Peyer's patch (tissue), 4 donors: ENCODE data around the gene PHTF1. TPM values are rescaled to one million over a fixed set of nuclear protein-coding genes. Genes with fewer than 3 reads are reported as not detected.
A peak's percentile ranks its signal among the peaks of the same experiment; 100 is the strongest.

Source experiments
- DNase-seq, 3 donors: peaks; one replicate each; pipeline ENCODE4 v3.0.0-alpha.2; 2017 to 2019
- H3K27ac ChIP-seq, 4 donors: fragments of 200-600 bp; sonication (generic); one replicate each; pipeline ENCODE4 v1.5.1; 2016 to 2019
- H3K27me3 ChIP-seq, 2 donors: fragments of 200-600 bp; sonication (generic); one replicate each; pipeline ENCODE4 v1.5.1; 2019
- H3K36me3 ChIP-seq, 3 donors: fragments of 200-600 bp; sonication (generic); one replicate each; pipeline ENCODE4 v1.5.1; 2016 to 2019
- H3K4me1 ChIP-seq, 4 donors: fragments of 200-600 bp; sonication (generic); one replicate each; pipeline ENCODE4 v1.5.1; 2016 to 2019
- H3K4me3 ChIP-seq, 4 donors: fragments of 200-600 bp; sonication (generic); 1 replicate in 3 of 4; 2 replicates in 1 of 4; pipeline ENCODE4 v1.5.1; 2016 to 2019; ENCODE audit warnings: mild to moderate bottlenecking in 1 of 4
- H3K9me3 ChIP-seq, 4 donors: fragments of 200-600 bp; sonication (generic); one replicate each; pipeline ENCODE4 v1.5.1; 2016 to 2019; ENCODE audit warnings: mild to moderate bottlenecking in 1 of 4
- CTCF ChIP-seq, 6 experiments: fragments of 450-650 bp in 4 of 6; fragments of 200-600 bp in 2 of 6; sonication (generic) in 1 of 6; IDR thresholded peaks; one replicate each; pipeline ENCODE4 v1.5.1; 2017 to 2019; ENCODE audit warnings: antibody characterized with exemption in 6 of 6, mild to moderate bottlenecking in 3 of 6, moderate library complexity in 1 of 6
- POLR2A ChIP-seq, 2 donors: fragments of 450-650 bp; IDR thresholded peaks; one replicate each; pipeline ENCODE4 v1.5.1; 2017; ENCODE audit warnings: antibody characterized with exemption in 2 of 2, mild to moderate bottlenecking in 2 of 2, moderate library complexity in 2 of 2
- total RNA-seq, 4 donors: library from RNA; depleted of rRNA; stranded (reverse); fragments of >200 nt; gene quantifications; one replicate each; pipeline ENCODE4 v1.1.0, GENCODE V29; 2016

The PHTF1 gene
- total RNA-seq, result 10 to 100 TPM in 3 of 4 donors, 1 to 10 TPM in 1; 4.9 to 19.0 (median 13.7) TPM

- peak; percentile 66 to 87 (median 78) for DNase-seq
- Histone ChIP-seq H3K9me3 (no peaks in the 10 kb centered on the region), H3K27me3 (no peaks in the 10 kb centered on the region), H3K4me1 (peaks cover 0 to 7% (median 0%) of the 10 kb centered on the region in 4 donors), H3K27ac (peak within 1 kb of the TSS; percentile 86 to 94 (median 88)), H3K36me3 (no peaks in the 10 kb centered on the region), H3K4me3 (peak within 1 kb of the TSS; percentile 74 to 95 (median 91))
- TF ChIP-seq POLR2A (IDR thresholded peaks at IDR 0.05) (peak; percentile 38 to 47), CTCF (IDR thresholded peaks at IDR 0.05) (no peak)
Observed at GRCh38 chr1:113759333-113760101, at the start of gene PHTF1. Gene PHTF1 (minus strand): TSS chr1:113759486. CDS start chr1:113758703, 783 bp downstream.

- Histone ChIP-seq H3K27ac (peak overlapping the region in 2 of 4 donors; percentile 58 to 96), H3K4me1 (peaks cover 0 to 33% (median 0%) of the 10 kb centered on the region in 4 donors)
- no peak for DNase-seq
Observed at GRCh38 chr1:113808450-113809195, 49.3 kb upstream of the PHTF1 start.

GRCh38 chr1:113805639-113806038 lies 46.4 kb upstream of the PHTF1 start:
- Histone ChIP-seq H3K27me3 (no peaks in the 10 kb centered on the region), H3K4me1 (peaks cover 0 to 44% (median 0%) of the 10 kb centered on the region in 4 donors), H3K27ac (no peak overlapping the region), H3K4me3 (no peak overlapping the region), H3K36me3 (no peaks in the 10 kb centered on the region), H3K9me3 (no peaks in the 10 kb centered on the region)
- DNase-seq, result no peak
- no peak for TF ChIP-seq POLR2A (IDR thresholded peaks at IDR 0.05)
- no peak for TF ChIP-seq CTCF (IDR thresholded peaks at IDR 0.05)

More at GRCh38 chr1:113808450-113809195, 49.3 kb upstream of the PHTF1 start:
- TF ChIP-seq POLR2A (IDR thresholded peaks at IDR 0.05), result no peak
- no peak for TF ChIP-seq CTCF (IDR thresholded peaks at IDR 0.05)
- no peaks in the 10 kb centered on the region for H3K9me3 ChIP-seq
- H3K36me3 ChIP-seq, result no peaks in the 10 kb centered on the region
- no peaks in the 10 kb centered on the region for H3K27me3 ChIP-seq
- H3K4me3 ChIP-seq, result peak overlapping the region in 1 of 4 donors; percentile 87

GRCh38 chr1:113805256-113805531 lies 45.9 kb upstream of the PHTF1 start:
- Histone ChIP-seq H3K4me3 (no peak overlapping the region), H3K27ac (peak overlapping the region in 1 of 4 donors; percentile 3), H3K4me1 (peaks cover 0 to 44% (median 0%) of the 10 kb centered on the region in 4 donors), H3K36me3 (no peaks in the 10 kb centered on the region), H3K9me3 (no peaks in the 10 kb centered on the region), H3K27me3 (no peaks in the 10 kb centered on the region)
- DNase-seq, result no peak
- TF ChIP-seq POLR2A (IDR thresholded peaks at IDR 0.05), result no peak
- no peak for TF ChIP-seq CTCF (IDR thresholded peaks at IDR 0.05)

- TF ChIP-seq CTCF (IDR thresholded peaks at IDR 0.05) (no peak), POLR2A (IDR thresholded peaks at IDR 0.05) (no peak)
- no peaks in the 10 kb centered on the region for H3K9me3 ChIP-seq
- no peaks in the 10 kb centered on the region for H3K36me3 ChIP-seq
- H3K4me1 ChIP-seq, result peaks cover 0 to 44% (median 0%) of the 10 kb centered on the region in 4 donors
- no peak overlapping the region for H3K4me3 ChIP-seq
- no peaks in the 10 kb centered on the region for H3K27me3 ChIP-seq
- DNase-seq, result no peak
- H3K27ac ChIP-seq, result peak overlapping the region in 1 of 4 donors; percentile 3
Observed at GRCh38 chr1:113804421-113805255, 45.4 kb upstream of the PHTF1 start.
